CD4-positive, alpha-beta T cell treated with Interleukin-15 for 1 hour (primary cell): ENCODE data around the gene DSG4.
"Not testable (repeated sequence)": the region's sequence is repeated elsewhere in the genome, so short reads cannot be mapped to it uniquely, and the experiment has no call there.

Experiments used
- DNase-seq: peaks from one replicate; pipeline ENCODE4 v3.0.0-alpha.2; 2020

Gene DSG4

GRCh38 chr18:31376477-31376876 lies at the start of gene DSG4:
Gene DSG4, plus strand, starts transcription at chr18:31376777. Its CDS starts 135 bp downstream, at chr18:31376912.
- DNase-seq, result no peak

- DNase-seq, result no peak
Observed at GRCh38 chr18:31329787-31330438, 46.7 kb upstream of the DSG4 start.

GRCh38 chr18:31343454-31343853 lies 33.1 kb upstream of the DSG4 start:
- DNase-seq, result no peak

- DNase-seq, result not testable (repeated sequence)
Observed at GRCh38 chr18:31353336-31353735, 23.2 kb upstream of the DSG4 start.

GRCh38 chr18:31354990-31355389 lies 21.6 kb upstream of the DSG4 start:
- DNase-seq, result no peak

GRCh38 chr18:31356025-31356424 lies 20.6 kb upstream of the DSG4 start:
- no peak for DNase-seq

- no peak for DNase-seq
Observed at GRCh38 chr18:31364190-31364589, 12.4 kb upstream of the DSG4 start.

DNA sequence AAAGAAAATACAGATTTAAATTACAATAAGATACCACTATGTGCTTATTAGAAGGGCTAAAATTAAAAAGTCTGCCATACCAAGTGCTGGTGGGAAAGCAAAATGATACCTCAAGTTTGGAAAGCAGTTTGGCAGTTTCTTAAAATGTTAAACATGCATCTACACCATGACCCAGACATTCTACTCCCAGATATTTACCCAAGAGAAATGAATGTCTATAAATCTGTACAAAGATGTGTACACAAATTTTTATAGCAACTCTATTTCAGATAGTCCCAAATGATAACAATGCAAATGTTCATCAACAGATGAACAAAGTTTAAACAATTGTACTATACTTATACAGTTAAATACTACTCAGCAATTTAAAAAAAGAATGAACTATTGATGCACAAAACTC lies 7.1 kb upstream of the DSG4 start:
- no peak for DNase-seq

DNA sequence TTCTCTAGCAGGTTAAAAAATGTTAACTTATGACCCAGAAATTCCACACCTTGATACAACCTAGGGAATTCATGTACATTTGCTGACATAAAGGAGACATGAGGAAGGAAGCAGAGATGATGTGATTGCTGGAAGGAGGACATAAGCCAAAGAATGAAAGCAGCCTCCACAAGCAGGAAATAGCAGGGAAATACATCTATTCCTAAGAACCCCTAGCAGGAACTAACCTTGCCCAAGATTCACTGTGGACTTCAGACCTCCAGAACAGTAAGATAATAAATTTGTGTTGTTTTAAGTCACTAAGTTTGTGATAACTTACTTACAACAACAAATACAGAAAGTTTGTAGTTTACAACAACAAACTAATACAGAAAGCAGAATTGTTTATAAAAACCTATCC lies 4.6 kb upstream of the DSG4 start:
- no peak for DNase-seq

GRCh38 chr18:31373641-31374040 lies 2.9 kb upstream of the DSG4 start:
- DNase-seq, result no peak

DNA sequence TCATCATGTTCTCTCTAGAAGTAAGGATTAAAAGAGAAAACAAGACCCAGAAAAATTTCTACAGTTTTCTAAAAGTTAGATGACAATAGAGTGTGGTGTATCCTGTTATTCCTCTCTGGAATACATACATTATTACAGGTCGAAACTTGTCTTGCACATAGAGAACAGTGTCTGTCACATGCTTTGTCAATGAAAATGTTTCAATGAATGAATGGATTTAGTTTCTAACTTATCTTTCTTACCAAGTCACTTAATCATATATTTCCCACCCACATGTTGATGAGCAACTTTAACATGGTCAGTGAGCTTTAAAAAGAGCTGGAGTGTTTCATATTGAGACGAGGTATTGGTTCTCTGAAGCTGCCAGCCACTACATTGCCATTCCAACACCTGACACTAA lies 4.3 kb downstream of the DSG4 start:
- DNase-seq, result no peak

DNA sequence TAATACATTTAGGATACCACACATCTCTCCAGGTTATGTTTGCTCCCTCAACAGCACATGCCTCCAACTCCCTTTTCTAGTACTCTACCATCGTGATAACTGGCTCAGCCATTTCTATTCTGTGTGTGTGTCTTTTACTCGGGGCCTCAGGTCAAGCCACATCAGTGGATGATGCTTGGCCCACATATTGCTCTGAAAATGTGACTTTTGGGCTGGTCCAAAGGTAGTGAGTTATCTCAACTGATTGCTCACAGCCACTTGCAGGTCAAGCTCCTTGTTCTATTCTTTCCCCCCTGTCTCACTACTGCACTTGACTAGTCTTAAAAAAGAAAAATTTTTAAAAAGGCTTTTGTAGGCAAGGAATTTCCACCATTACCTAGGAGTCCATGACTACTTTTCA lies 5.5 kb downstream of the DSG4 start:
- no peak for DNase-seq

- DNase-seq, result no peak
Observed at GRCh38 chr18:31386741-31387140, 10.2 kb downstream of the DSG4 start.

- no peak for DNase-seq
Observed at GRCh38 chr18:31393286-31393685, 16.7 kb downstream of the DSG4 start.

- DNase-seq, result no peak
Observed at GRCh38 chr18:31396796-31397612, 20.4 kb downstream of the DSG4 start.

- no peak for DNase-seq
Observed at GRCh38 chr18:31398191-31398590, 21.6 kb downstream of the DSG4 start.

GRCh38 chr18:31399306-31400032 lies 22.9 kb downstream of the DSG4 start:
- no peak for DNase-seq

- no peak for DNase-seq
Observed at GRCh38 chr18:31401156-31402025, 24.8 kb downstream of the DSG4 start.

DNA sequence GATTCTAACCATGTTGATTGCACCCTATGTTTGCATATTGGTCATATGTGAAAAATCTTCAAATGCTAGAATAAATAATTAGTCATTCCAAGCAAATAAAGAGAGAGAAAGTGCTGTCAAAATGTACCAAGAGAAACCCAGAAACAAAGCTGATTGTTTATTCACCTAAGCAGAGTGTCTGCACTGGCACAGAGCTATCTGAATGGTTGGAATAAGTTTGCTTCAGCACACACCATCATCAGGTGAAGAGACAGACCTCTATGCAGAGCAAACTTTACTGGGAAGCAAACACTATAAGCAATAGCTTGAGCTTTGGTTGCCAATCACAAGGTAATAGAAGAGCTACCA lies 25.4 kb downstream of the DSG4 start:
- no peak for DNase-seq

- DNase-seq, result no peak
Observed at GRCh38 chr18:31403409-31403808, 26.8 kb downstream of the DSG4 start.

DNA sequence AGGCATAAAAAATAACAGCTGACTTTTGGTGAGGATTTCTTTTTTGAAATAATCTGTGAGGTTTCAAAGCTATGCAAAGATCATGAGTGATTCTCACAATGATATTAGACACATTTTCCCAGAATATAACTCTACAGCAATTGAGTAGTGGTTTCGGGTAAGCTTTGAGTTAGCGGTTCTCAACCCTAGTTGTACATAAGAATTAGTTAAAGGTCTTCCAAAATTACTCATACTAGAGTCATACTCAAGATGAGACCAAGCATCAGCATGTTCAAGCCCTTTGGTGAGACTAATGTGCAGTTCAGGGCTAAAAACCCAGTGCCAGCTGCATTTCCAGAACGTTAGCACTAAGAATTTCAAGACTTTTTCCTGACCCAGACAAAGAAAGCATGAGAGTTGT lies 31.1 kb downstream of the DSG4 start:
- no peak for DNase-seq

DNA sequence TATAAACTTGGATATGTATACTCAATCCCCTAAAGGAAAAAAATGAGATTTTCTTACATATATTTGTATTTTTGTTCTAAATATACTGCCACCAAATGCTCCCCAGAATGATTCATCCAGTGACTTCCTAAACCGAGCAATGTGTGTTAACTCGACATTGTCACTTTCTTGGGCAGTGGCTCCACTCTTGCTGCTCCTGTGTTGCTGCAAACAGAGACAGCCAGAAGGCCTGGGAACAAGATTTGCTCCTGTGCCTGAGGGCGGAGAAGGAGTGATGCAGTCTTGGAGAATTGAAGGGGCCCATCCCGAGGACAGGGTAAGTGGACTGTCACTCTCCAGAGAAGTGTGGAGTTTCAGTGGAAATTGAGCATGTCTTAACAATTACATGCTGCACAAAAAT lies 32.7 kb downstream of the DSG4 start:
- DNase-seq, result no peak
